Esophagus muscularis mucosa (tissue), 4 donors: ENCODE measurements around the gene ANKS1B.

Experiments used
- EP300 ChIP-seq: sonication (generic); formaldehyde crosslinking; IDR thresholded peaks from one replicate; pipeline ENCODE4 v1.6.1; 2017; ENCODE audit warnings: antibody characterized with exemption
- POLR2A ChIP-seq: fragments of 450-650 bp; IDR thresholded peaks from one replicate; pipeline ENCODE4 v1.6.1; 2017; ENCODE audit warnings: antibody characterized with exemption, moderate library complexity, mild to moderate bottlenecking, low read depth
- POLR2AphosphoS5 ChIP-seq, 2 donors: sonication (generic); formaldehyde crosslinking; IDR thresholded peaks; one replicate each; pipeline ENCODE4 v1.6.1; 2017; ENCODE audit warnings: antibody characterized with exemption in 2 of 2
- TF ChIP-seq, protein P1 (sequence below), 3 experiments: fragments of 200-600 bp in 2 of 3; fragments of 450-650 bp in 1 of 3; sonication (generic) in 2 of 3; IDR thresholded peaks; one replicate each; pipeline ENCODE4 v1.5.1; 2017 to 2019; ENCODE audit warnings: antibody characterized with exemption in 3 of 3, mild to moderate bottlenecking in 2 of 3, moderate library complexity in 1 of 3

- TF ChIP-seq, protein P1, sequence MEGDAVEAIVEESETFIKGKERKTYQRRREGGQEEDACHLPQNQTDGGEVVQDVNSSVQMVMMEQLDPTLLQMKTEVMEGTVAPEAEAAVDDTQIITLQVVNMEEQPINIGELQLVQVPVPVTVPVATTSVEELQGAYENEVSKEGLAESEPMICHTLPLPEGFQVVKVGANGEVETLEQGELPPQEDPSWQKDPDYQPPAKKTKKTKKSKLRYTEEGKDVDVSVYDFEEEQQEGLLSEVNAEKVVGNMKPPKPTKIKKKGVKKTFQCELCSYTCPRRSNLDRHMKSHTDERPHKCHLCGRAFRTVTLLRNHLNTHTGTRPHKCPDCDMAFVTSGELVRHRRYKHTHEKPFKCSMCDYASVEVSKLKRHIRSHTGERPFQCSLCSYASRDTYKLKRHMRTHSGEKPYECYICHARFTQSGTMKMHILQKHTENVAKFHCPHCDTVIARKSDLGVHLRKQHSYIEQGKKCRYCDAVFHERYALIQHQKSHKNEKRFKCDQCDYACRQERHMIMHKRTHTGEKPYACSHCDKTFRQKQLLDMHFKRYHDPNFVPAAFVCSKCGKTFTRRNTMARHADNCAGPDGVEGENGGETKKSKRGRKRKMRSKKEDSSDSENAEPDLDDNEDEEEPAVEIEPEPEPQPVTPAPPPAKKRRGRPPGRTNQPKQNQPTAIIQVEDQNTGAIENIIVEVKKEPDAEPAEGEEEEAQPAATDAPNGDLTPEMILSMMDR (IDR thresholded peaks at IDR 0.05) = no peak
- no peak for TF ChIP-seq POLR2AphosphoS5 (IDR thresholded peaks at IDR 0.05)
- TF ChIP-seq EP300 = no peak
- no peak for TF ChIP-seq POLR2A
Measured at GRCh38 chr12:99389751-99390150, 595.0 kb downstream of the ANKS1B start.
